Tibial nerve (tissue), 4 donors: ENCODE results near the gene PITPNM1.

Experiments
- EP300 ChIP-seq, 2 donors: sonication (generic); formaldehyde crosslinking; IDR thresholded peaks; one replicate each; pipeline ENCODE4 v1.6.1; 2017; ENCODE audit warnings: antibody characterized with exemption in 2 of 2, mild to moderate bottlenecking in 1 of 2
- TF ChIP-seq, protein P1 (sequence below), 5 experiments: fragments of 200-600 bp in 3 of 5; fragments of 450-650 bp in 2 of 5; sonication (generic) in 3 of 5; IDR thresholded peaks; one replicate each; pipeline ENCODE4 v1.5.1; 2016 to 2019; ENCODE audit warnings: antibody characterized with exemption in 5 of 5, mild to moderate bottlenecking in 3 of 5, moderate library complexity in 2 of 5

GRCh38 chr11:67491276-67492068 lies 13.7 kb downstream of the PITPNM1 start:
- TF ChIP-seq, protein P1, sequence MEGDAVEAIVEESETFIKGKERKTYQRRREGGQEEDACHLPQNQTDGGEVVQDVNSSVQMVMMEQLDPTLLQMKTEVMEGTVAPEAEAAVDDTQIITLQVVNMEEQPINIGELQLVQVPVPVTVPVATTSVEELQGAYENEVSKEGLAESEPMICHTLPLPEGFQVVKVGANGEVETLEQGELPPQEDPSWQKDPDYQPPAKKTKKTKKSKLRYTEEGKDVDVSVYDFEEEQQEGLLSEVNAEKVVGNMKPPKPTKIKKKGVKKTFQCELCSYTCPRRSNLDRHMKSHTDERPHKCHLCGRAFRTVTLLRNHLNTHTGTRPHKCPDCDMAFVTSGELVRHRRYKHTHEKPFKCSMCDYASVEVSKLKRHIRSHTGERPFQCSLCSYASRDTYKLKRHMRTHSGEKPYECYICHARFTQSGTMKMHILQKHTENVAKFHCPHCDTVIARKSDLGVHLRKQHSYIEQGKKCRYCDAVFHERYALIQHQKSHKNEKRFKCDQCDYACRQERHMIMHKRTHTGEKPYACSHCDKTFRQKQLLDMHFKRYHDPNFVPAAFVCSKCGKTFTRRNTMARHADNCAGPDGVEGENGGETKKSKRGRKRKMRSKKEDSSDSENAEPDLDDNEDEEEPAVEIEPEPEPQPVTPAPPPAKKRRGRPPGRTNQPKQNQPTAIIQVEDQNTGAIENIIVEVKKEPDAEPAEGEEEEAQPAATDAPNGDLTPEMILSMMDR (IDR thresholded peaks at IDR 0.05): no peak
- no peak for TF ChIP-seq EP300 (IDR thresholded peaks at IDR 0.05)
